Endothelial cell of umbilical vein (primary cell): Measurements from ENCODE around the gene BST2. TPM values are rescaled to one million over a fixed set of nuclear protein-coding genes. Genes with fewer than 3 reads are reported as not detected.
"Not testable (repeated sequence)": the region's sequence is repeated elsewhere in the genome, so short reads cannot be mapped to it uniquely, and the experiment has no call there.

Source experiments
- BruUV-seq: library from RNA; stranded (reverse); fragments of 400-500 nt; replicated peaks from 2 replicates; lab custom pipeline; 2021; lab: Mats Ljungman, UMichigan
- CTCF ChIA-PET: fragments of 300-600, 350-600 bp; sonication (Branson Sonifier 250); formaldehyde crosslinking; loops from one replicate; lab custom pipeline; 2021; ENCODE audit warnings: antibody characterized with exemption, inconsistent platforms; lab: Charles Lee
- POLR2A ChIA-PET: fragments of 300-600, 350-600 bp; sonication (Branson Sonifier 250); formaldehyde crosslinking; loops from one replicate; lab custom pipeline; 2021; ENCODE audit warnings: antibody characterized with exemption, inconsistent platforms; lab: Charles Lee
- DNase-seq: peaks from one replicate; pipeline ENCODE4 v3.0.0-alpha.2; 2011; ENCODE audit warnings: low read depth, low spot score
- FAIRE-seq: peaks from 2 replicates; lab custom pipeline; 2011; peaks lifted over from hg19 to GRCh38; lab: Jason Lieb, UNC
- H2AFZ ChIP-seq: 2 replicates; pipeline ENCODE4 v1.6.0; 2012; ENCODE audit warnings: low read depth, low read length, control low read depth, inconsistent platforms
- H3K27ac ChIP-seq: 2 replicates; pipeline ENCODE4 v1.5.1; 2011; ENCODE audit warnings: low read depth, mild to moderate bottlenecking, control low read depth, low read length, moderate library complexity; ENCODE audit not compliant: insufficient read depth
- H3K27me3 ChIP-seq, 2 experiments: 2 replicates each; pipeline versions ENCODE4 v1.6.0 to v1.6.1; 2011; ENCODE audit warnings: low read length in 2 of 2, mixed read lengths in 1 of 2; ENCODE audit not compliant: control insufficient read depth in 2 of 2, insufficient read depth in 2 of 2
- H3K36me3 ChIP-seq, 2 experiments: 2 replicates in 1 of 2; 3 replicates in 1 of 2; pipeline ENCODE4 v1.5.1; 2011; ENCODE audit warnings: low read length in 2 of 2, mild to moderate bottlenecking in 1 of 2, moderate library complexity in 1 of 2; ENCODE audit not compliant: control insufficient read depth in 2 of 2, insufficient read depth in 2 of 2; ENCODE audit errors: extremely low read depth in 1 of 2
- H3K4me1 ChIP-seq: 3 replicates; pipeline ENCODE4 v1.5.1; 2011; ENCODE audit warnings: mild to moderate bottlenecking, low read length; ENCODE audit not compliant: control insufficient read depth, insufficient read depth; ENCODE audit errors: extremely low read depth
- H3K4me2 ChIP-seq: 2 replicates; pipeline ENCODE4 v1.6.1; 2011; ENCODE audit warnings: low read length, control low read depth, mixed read lengths; ENCODE audit not compliant: insufficient read depth
- H3K4me3 ChIP-seq, 3 experiments: fragments of 200-600 bp in 1 of 3; sonication (generic), shearing (Covaris generic) in 1 of 3; replicated peaks in 1 of 3; 2 replicates each; pipeline ENCODE4 v1.5.1; 2011 to 2016; ENCODE audit warnings: control low read depth in 3 of 3, low read length in 3 of 3, mild to moderate bottlenecking in 2 of 3, inconsistent platforms in 1 of 3, low read depth in 1 of 3, moderate library complexity in 1 of 3; ENCODE audit not compliant: insufficient read depth in 1 of 3
- H3K79me2 ChIP-seq: 2 replicates; pipeline ENCODE4 v1.6.0; 2012; ENCODE audit warnings: low read length, inconsistent platforms; ENCODE audit not compliant: control insufficient read depth, insufficient read depth
- H3K9ac ChIP-seq: replicated peaks from 2 replicates; pipeline ENCODE3; 2011; ENCODE audit warnings: low read length, control low read depth; ENCODE audit not compliant: insufficient read depth; ENCODE audit errors: extremely low read depth
- H3K9me1 ChIP-seq: replicated peaks from 3 replicates; pipeline ENCODE4 v1.6.0; 2011; ENCODE audit warnings: mild to moderate bottlenecking, low read length; ENCODE audit not compliant: control insufficient read depth, insufficient read depth; ENCODE audit errors: extremely low read depth
- H3K9me3 ChIP-seq: replicated peaks from 2 replicates; pipeline ENCODE4 v1.5.1; 2012; ENCODE audit warnings: low read length, inconsistent platforms; ENCODE audit not compliant: control insufficient read depth, insufficient read depth
- H4K20me1 ChIP-seq: replicated peaks from 2 replicates; pipeline ENCODE3; 2011; ENCODE audit warnings: mild to moderate bottlenecking, low read length; ENCODE audit not compliant: control insufficient read depth, insufficient read depth; ENCODE audit errors: extremely low read depth
- EZH2 ChIP-seq: IDR thresholded peaks from 2 replicates; pipeline ENCODE4 v1.6.1; 2012; ENCODE audit warnings: borderline replicate concordance, low read depth, mild to moderate bottlenecking, moderate library complexity, low read length, inconsistent platforms; ENCODE audit not compliant: severe bottlenecking
- MYC ChIP-seq: IDR thresholded peaks from one replicate; pipeline ENCODE4 v1.6.1; 2011; ENCODE audit warnings: mild to moderate bottlenecking, low read depth, low read length
- dilution Hi-C: fragments of 300-500 bp; cut with MboI; formaldehyde crosslinking; loops from one replicate; pipeline ENCODE4 v1.15.0; 2019; ENCODE audit warnings: low sequenced_read_pairs; ENCODE audit not compliant: extremely low pct_ligation_motif_present
- intact Hi-C: fragments of 100-400 bp; cut with micrococcal nuclease; formaldehyde crosslinking; loops from one replicate; pipeline ENCODE4 v1.10.0; 2022
- polyA plus RNA-seq, 4 experiments: library from polyadenylated mRNA; depleted of rRNA in 3 of 4; stranded (reverse) in 3 of 4; unstranded in 1 of 4; fragments of >200 nt; gene quantifications; 2 replicates each; pipeline versions ENCODE4 v1.2.1 to v1.2.3, GENCODE V29; 2011 to 2012; ENCODE audit warnings: missing spikeins in 1 of 4
- total RNA-seq: library from RNA; stranded (reverse); gene quantifications from 2 replicates; pipeline ENCODE4 v1.2.3, GENCODE V29; 2021

BST2 gene
- total and polyA plus RNA-seq, 2 donors (not counting 3 experiments of a cell fraction or from before 2014, with no cell fraction given) = 21.2 to 146 TPM

- Histone ChIP-seq H3K9me3 (no peaks in the 10 kb centered on the region), H3K4me2 (no peak overlapping the region), H3K36me3 (no peaks in the 10 kb centered on the region), H3K4me1 (peaks cover 2% of the 10 kb centered on the region), H3K27me3 (peaks cover 0 to 3% of the 10 kb centered on the region in 2 experiments), H3K9me1 (no peaks in the 10 kb centered on the region), H3K79me2 (no peaks in the 10 kb centered on the region), H2AFZ (no peak overlapping the region), H4K20me1 (no peaks in the 10 kb centered on the region), H3K27ac (no peak overlapping the region), H3K4me3 (no peak overlapping the region), H3K9ac (no peak overlapping the region)
- intact Hi-C loops = no loop called here
- dilution Hi-C loops = no loop called here
- ChIA-PET POLR2A (no interaction called here), CTCF (interaction anchor here (0.8 to 1.5 kb wide), 4 partner anchors 10 to 100 kb away, joined by 3 to 7 read pairs (median 4); partner anchors contain the start of gene PLVAP)
- no TSS peak for BruUV-seq
- DNase-seq (no peak), FAIRE-seq (no peak)
- no peak for TF ChIP-seq MYC
- no peak for TF ChIP-seq EZH2
Observed at GRCh38 chr19:17365361-17365760, 40.1 kb downstream of the BST2 start.

GRCh38 chr19:17363852-17364605 lies 41.4 kb downstream of the BST2 start:
- POLR2A ChIA-PET, H3K9me1 ChIP-seq: not testable (repeated sequence)
- CTCF ChIA-PET = interaction anchor here (0.6 kb wide), 1 partner anchor 59 kb away, joined by 3 read pairs; no protein-coding TSS in a partner anchor

More at GRCh38 chr19:17363852-17364605, 41.4 kb downstream of the BST2 start:
- H3K4me3 ChIP-seq, H3K27ac ChIP-seq, intact Hi-C loops, H2AFZ ChIP-seq, DNase-seq, H3K27me3 ChIP-seq, H3K9me3 ChIP-seq, BruUV-seq, H3K36me3 ChIP-seq, H4K20me1 ChIP-seq, H3K4me2 ChIP-seq, H3K4me1 ChIP-seq, H3K9ac ChIP-seq, dilution Hi-C loops, H3K79me2 ChIP-seq, FAIRE-seq: not testable (repeated sequence)
